Spleen (tissue), 11 donors: ENCODE results near the gene ARID3A. TPM values are rescaled to one million over a fixed set of nuclear protein-coding genes. Genes with fewer than 3 reads are reported as not detected.

Experiments
- DNase-seq: peaks from one replicate; pipeline ENCODE4 v3.0.0-alpha.2; 2020
- H3K27ac ChIP-seq, 8 donors: fragments of 200-600 bp; sonication (generic) in 7 of 8; 1 replicate in 4 of 8; 2 replicates in 4 of 8; pipeline versions ENCODE4 v1.5.0 to v1.8.0; 2016 to 2021; ENCODE audit warnings: inconsistent platforms in 4 of 8, mild to moderate bottlenecking in 4 of 8, moderate library complexity in 1 of 8
- H3K27me3 ChIP-seq, 7 donors: fragments of 200-600 bp; sonication (generic) in 6 of 7; replicated peaks in 1 of 7; 1 replicate in 4 of 7; 2 replicates in 3 of 7; pipeline versions ENCODE4 v1.5.0 to v1.8.0; 2016 to 2021; ENCODE audit warnings: inconsistent platforms in 3 of 7, mild to moderate bottlenecking in 1 of 7
- H3K36me3 ChIP-seq, 6 donors: fragments of 200-600 bp; sonication (generic) in 5 of 6; 1 replicate in 4 of 6; 2 replicates in 2 of 6; pipeline versions ENCODE4 v1.5.0 to v1.8.0; 2016 to 2021; ENCODE audit warnings: inconsistent platforms in 2 of 6
- H3K4me1 ChIP-seq, 6 donors: fragments of 200-600 bp; sonication (generic) in 5 of 6; 1 replicate in 3 of 6; 2 replicates in 3 of 6; pipeline versions ENCODE4 v1.5.0 to v1.8.0; 2016 to 2021; ENCODE audit warnings: inconsistent platforms in 3 of 6
- H3K4me3 ChIP-seq, 8 donors: fragments of 200-600 bp; sonication (generic) in 7 of 8; 1 replicate in 4 of 8; 2 replicates in 4 of 8; pipeline versions ENCODE4 v1.5.0 to v1.8.0; 2016 to 2021; ENCODE audit warnings: inconsistent platforms in 4 of 8, mild to moderate bottlenecking in 4 of 8, moderate library complexity in 2 of 8
- H3K9me3 ChIP-seq, 8 donors: fragments of 200-600 bp; sonication (generic) in 7 of 8; 1 replicate in 4 of 8; 2 replicates in 4 of 8; pipeline versions ENCODE4 v1.5.0 to v1.8.0; 2016 to 2021; ENCODE audit warnings: inconsistent platforms in 4 of 8
- CTCF ChIP-seq, 11 experiments: fragments of 200-600 bp in 7 of 11; fragments of 450-650 bp in 4 of 11; sonication (generic) in 4 of 11; IDR thresholded peaks in 8 of 11; conservative IDR thresholded peaks in 3 of 11; 1 replicate in 7 of 11; 2 replicates in 4 of 11; pipeline versions ENCODE4 v1.4.0 to v1.8.0; 2016 to 2021; ENCODE audit warnings: antibody characterized with exemption in 11 of 11, inconsistent platforms in 4 of 11, mild to moderate bottlenecking in 1 of 11
- POLR2A ChIP-seq, 3 donors: fragments of 450-650 bp; IDR thresholded peaks; one replicate each; pipeline ENCODE4 v1.5.1; 2017; ENCODE audit warnings: antibody characterized with exemption in 3 of 3, mild to moderate bottlenecking in 1 of 3
- POLR2AphosphoS5 ChIP-seq, 3 donors: sonication (generic); formaldehyde crosslinking; IDR thresholded peaks; one replicate each; pipeline ENCODE4 v1.5.1; 2017; ENCODE audit warnings: antibody characterized with exemption in 3 of 3
- WGBS, 5 donors: extraction: QIAGEN DNeasy Blood & Tissue Kit in 3 of 5; methylation state at CpG; one replicate each; pipeline versions ENCODE4 v1.1.5 to v1.1.7; 2013 to 2018; 5-methylcytosine and 5-hydroxymethylcytosine counted together
- intact Hi-C: fragments of 100-400 bp; cut with DNase I; formaldehyde crosslinking; loops from one replicate; pipeline ENCODE4 v1.15.0; 2023; ENCODE audit warnings: low total_unique reads
- polyA plus RNA-seq, 3 donors: library from polyadenylated mRNA; stranded (reverse); fragments of 200-250 nt; gene quantifications; one replicate each; pipeline ENCODE4 v1.2.1, GENCODE V29; 2013
- total RNA-seq, 7 donors: library from RNA; depleted of rRNA in 3 of 7; stranded (reverse); fragments of >200 nt in 3 of 7; fragmentation: NEBNext Ultra II Directional in 4 of 7; extraction: Animal tissue kit (Norgen Biotek cat#: 25700) in 4 of 7; gene quantifications; one replicate each; pipeline versions ENCODE4 v1.1.0 to v1.2.1, GENCODE V29; 2016 to 2021
- donor health status: healthy with polysubstance abuse.
- donor health status: DM: no; HTN: no; CAD: no; lungs with moderate emphysema.
- donor health status: DM: no; HTN: no; CAD: no.
- donor health status: Bipolar disorder and iron deficiency.
- donor health status: healthy.
- donor health status: DM: no; HTN: no; CAD: no.
- donor health status: DM: yes; HTN: yes; CAD: no.

ARID3A gene
- total and polyA plus RNA-seq, 10 donors = 2.5 to 42.5 (median 17.7) TPM

DNA sequence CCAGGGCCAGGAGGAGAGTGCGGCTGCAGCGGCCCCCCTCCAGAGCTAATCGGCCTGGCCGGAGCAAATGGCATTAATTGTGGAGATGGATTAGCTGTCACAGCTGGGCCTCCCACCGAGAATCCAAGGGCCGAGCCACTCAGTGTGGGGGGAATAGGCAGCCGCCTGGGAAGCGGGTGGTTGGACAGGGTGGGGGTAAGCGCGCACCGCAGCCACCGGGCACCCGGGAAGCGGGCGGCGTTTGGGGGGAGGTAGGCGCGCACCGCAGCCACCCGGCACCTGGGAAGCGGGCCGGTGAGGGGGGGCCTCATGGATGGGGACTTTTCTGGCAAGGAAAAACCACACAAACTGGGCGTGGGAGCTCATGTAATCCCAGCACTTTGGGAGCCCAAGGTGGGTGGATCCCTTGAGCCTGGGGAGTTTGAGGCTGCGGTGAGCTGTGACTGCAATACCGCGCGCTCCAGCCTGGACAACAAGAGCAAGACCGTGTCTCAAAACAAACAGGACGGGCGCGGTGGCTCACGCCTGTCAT lies 22.5 kb upstream of the ARID3A start:
- Histone ChIP-seq H3K9me3 (no peaks in the 10 kb centered on the region), H3K27ac (peak overlapping the region in 1 of 8 donors; percentile 28), H3K4me1 (peaks cover 15 to 97% (median 46%) of the 10 kb centered on the region in 6 donors), H3K4me3 (no peak overlapping the region), H3K36me3 (peaks cover 0 to 62% (median 28%) of the 10 kb centered on the region in 6 donors), H3K27me3 (no peaks in the 10 kb centered on the region)
- no peak for DNase-seq
- TF ChIP-seq CTCF (IDR thresholded peaks at IDR 0.05 in 8 of 11, conservative IDR thresholded peaks at IDR 0.05 in 3 of 11) = no peak
- peak in 2 of 3 donors; percentile 20 to 29 for TF ChIP-seq POLR2AphosphoS5 (IDR thresholded peaks at IDR 0.05)
- intact Hi-C loops = no loop called here
- 80 to 91% (median 86%) methylated on average over 32 of the region's 32 CpGs for WGBS, 5 donors

DNA sequence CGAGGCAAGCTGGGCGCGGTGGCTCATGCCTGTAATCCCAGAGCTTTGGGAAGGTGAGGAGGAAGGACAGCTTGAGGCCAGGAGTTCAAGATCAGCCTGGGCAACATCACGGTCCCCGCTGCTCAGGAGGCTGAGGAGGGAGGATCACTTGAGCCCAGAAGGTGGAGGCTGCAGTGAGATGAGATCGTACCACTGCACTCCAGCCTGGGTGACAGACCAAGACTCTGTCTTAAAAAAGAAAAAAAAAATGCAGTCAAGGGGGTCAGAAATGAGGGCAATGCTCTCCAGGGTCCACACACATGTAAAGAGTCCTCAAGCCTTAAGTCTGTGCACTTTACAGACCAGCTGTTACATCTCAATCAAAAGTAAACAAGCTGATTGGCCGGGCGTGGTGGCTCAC lies 21.3 kb upstream of the ARID3A start:
- Histone ChIP-seq H3K9me3 (no peaks in the 10 kb centered on the region), H3K4me3 (no peak overlapping the region), H3K27me3 (no peaks in the 10 kb centered on the region), H3K27ac (no peak overlapping the region), H3K36me3 (peaks cover 0 to 50% (median 17%) of the 10 kb centered on the region in 6 donors), H3K4me1 (peaks cover 19 to 97% (median 58%) of the 10 kb centered on the region in 6 donors)
- DNase-seq = no peak
- intact Hi-C loops = no loop called here
- TF ChIP-seq POLR2AphosphoS5 (IDR thresholded peaks at IDR 0.05) (no peak), POLR2A (IDR thresholded peaks at IDR 0.05) (no peak), CTCF (IDR thresholded peaks at IDR 0.05 in 8 of 11, conservative IDR thresholded peaks at IDR 0.05 in 3 of 11) (no peak)
- 93 to 97% (median 94%) methylated on average over 8 of the region's 8 CpGs for WGBS, 5 donors

DNA sequence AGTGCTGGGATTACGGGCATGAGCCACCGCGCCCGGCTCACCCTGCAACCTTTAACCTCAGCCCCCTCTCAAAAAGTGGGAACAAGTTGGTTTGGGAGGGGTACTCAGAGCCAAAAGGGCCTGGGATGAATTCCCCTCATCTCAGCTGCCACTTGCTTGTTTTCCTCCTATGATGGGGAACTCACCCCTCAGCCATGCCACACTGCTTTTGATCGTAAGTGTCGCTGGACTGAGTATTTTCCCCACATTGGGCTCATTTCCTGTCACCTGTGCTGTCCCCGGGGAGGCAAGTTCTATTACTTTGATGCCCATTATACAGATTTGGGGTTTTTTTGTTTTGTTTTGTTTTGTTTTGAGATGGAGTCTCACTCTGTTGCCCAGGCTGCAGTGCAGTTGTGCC lies 19.4 kb upstream of the ARID3A start:
- peaks cover 0 to 49% (median 8%) of the 10 kb centered on the region in 6 donors for H3K36me3 ChIP-seq
- intact Hi-C loops = no loop called here
- no peaks in the 10 kb centered on the region for H3K27me3 ChIP-seq
- H3K9me3 ChIP-seq = no peaks in the 10 kb centered on the region
- H3K27ac ChIP-seq = peak overlapping the region in 7 of 8 donors; percentile 41 to 99 (median 98)
- TF ChIP-seq POLR2AphosphoS5 (IDR thresholded peaks at IDR 0.05) = no peak
- no peak for TF ChIP-seq CTCF (IDR thresholded peaks at IDR 0.05 in 8 of 11, conservative IDR thresholded peaks at IDR 0.05 in 3 of 11)
- no peak for TF ChIP-seq POLR2A (IDR thresholded peaks at IDR 0.05)
- 69 to 85% (median 83%) methylated on average over 7 of the region's 7 CpGs for WGBS, 5 donors
- DNase-seq = no peak
- peak overlapping the region in 1 of 8 donors; percentile 33 for H3K4me3 ChIP-seq
- peaks cover 25 to 99% (median 67%) of the 10 kb centered on the region in 6 donors for H3K4me1 ChIP-seq

- H3K4me1 ChIP-seq = peaks cover 29 to 97% (median 67%) of the 10 kb centered on the region in 6 donors
- DNase-seq = peak; percentile 93
- peak overlapping the region in 1 of 8 donors; percentile 68 for H3K4me3 ChIP-seq
- H3K27me3 ChIP-seq = no peaks in the 10 kb centered on the region
- intact Hi-C loops = no loop called here
- WGBS, 5 donors = 42 to 64% (median 52%) methylated on average over 10 to 14 of the region's 14 CpGs
- peaks cover 0 to 43% (median 1%) of the 10 kb centered on the region in 6 donors for H3K36me3 ChIP-seq
- TF ChIP-seq POLR2AphosphoS5 (IDR thresholded peaks at IDR 0.05) (peak; percentile 40 to 79 (median 42)), POLR2A (IDR thresholded peaks at IDR 0.05) (no peak)
- no peaks in the 10 kb centered on the region for H3K9me3 ChIP-seq
- peak overlapping the region; percentile 79 to 99 (median 94) for H3K27ac ChIP-seq
These were observed 18.5 kb upstream of the ARID3A start for GRCh38 chr19:907183-907853.
